HG02623 (cell line): ENCODE results near the gene SCFD2.
"Not testable (repeated sequence)": the region's sequence is repeated elsewhere in the genome, so short reads cannot be mapped to it uniquely, and the experiment has no call there.

Experiments used
- ATAC-seq: cut with Tn5 transposase; IDR thresholded peaks from one replicate; pipeline ENCODE4 v1.9.1; 2021; ENCODE audit warnings: moderate library complexity; ENCODE audit not compliant: unreplicated experiment

Gene SCFD2

GRCh38 chr4:53194727-53195126 is 171.1 kb downstream of the SCFD2 start:
- no peak for ATAC-seq

DNA sequence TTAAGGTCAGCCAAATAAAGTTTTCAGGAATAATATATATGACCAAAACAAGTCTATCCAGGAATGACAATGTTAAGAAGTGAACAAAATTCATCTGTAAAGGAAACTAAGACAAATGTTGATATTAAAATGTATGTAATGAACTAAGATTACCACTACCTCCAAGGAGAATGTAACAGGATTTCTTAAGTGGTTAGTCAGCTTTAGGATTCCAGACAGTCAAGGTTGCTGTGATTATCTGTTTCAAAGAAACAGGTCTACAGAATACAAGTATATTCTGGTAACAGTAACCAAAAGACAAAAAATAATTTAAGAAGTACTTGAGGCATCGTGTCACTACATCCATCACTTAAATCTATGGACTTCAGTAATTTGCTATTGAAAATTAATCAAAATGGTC is 172.8 kb downstream of the SCFD2 start:
- no peak for ATAC-seq

DNA sequence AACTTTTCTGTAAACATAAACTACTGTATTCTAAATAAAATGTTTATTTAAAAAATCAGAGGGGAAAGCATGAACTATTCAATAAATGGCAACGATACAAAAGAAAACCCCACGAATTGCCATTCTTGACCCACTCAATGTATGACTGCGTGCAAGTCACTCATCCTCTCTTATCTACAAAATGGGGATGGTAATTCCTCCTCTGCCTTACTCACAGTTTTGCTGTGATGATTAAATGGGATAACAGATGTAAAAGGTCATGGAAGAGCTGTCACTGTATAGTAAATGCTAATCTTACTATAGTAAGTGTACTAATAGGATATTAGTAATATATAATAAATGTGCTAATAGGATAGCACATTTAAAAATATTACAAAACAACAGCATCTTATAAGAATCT is 173.4 kb downstream of the SCFD2 start:
- ATAC-seq, result no peak

DNA sequence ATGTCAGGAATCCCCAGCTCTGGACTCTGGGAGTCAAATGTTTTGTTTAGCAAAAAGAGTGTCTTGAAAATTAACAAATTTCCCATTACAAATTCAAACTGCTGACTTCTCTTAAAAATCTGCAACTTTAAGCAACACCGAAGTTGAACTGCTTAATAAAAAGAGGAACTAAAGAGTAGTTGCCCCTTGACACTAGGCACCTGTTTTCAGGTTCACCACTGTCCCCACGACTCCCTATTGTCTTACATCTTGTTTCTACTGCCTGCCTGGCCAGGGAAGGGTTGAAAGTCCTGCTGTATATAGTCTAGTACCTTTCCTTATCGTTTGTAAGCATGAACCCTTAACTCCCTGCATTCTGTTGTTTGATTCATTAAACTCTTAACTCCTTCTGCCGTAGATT is 173.9 kb downstream of the SCFD2 start:
- ATAC-seq, result no peak

DNA sequence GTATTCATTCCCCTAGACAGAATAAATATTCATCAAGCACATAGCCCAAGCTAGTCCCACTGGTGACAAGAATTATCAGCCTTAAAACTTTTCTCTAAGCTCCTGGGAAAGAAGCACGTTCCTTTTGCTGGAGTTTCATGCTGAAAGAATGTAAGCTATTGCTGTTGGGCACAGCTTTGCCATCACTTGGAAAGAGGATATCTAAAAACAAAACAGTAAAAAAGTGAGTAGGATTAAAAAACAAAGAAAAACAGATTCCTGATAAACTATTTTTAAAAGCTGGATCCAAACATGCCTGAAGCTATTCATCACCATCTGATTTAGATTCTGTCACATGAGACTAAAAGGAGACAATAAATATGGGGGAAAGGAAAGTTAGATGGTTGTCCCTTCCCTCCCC is 176.8 kb downstream of the SCFD2 start:
- ATAC-seq, result no peak

DNA sequence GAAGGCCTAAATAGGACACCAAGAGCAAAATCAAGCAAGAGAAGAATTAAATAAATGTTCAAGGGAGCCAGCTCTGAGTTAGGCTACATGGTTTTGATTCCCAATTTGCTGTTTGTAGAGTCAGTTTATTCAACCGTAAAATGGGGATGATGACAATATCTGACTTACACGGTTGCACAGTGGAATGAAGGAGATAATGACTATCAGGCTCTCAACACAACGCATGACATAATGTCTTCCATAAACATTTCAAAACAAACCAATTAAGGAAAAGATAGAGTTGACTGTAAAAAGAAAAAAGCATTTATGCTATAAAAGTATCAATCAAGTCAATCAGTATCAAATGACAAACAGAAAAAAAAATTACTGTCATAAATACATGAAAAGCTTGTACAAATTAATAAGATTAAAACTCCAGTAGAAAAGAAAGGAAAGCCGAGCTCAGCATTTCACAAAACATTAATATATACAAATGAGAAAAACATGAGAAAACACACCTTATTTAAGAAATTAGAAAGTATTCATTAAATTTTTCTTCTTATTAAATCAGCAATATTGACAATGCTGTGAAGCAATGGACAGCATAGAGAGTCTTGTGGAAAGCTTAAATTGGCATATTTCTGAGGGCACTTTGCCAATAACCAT is 179.0 kb downstream of the SCFD2 start:
- ATAC-seq, result no peak

DNA sequence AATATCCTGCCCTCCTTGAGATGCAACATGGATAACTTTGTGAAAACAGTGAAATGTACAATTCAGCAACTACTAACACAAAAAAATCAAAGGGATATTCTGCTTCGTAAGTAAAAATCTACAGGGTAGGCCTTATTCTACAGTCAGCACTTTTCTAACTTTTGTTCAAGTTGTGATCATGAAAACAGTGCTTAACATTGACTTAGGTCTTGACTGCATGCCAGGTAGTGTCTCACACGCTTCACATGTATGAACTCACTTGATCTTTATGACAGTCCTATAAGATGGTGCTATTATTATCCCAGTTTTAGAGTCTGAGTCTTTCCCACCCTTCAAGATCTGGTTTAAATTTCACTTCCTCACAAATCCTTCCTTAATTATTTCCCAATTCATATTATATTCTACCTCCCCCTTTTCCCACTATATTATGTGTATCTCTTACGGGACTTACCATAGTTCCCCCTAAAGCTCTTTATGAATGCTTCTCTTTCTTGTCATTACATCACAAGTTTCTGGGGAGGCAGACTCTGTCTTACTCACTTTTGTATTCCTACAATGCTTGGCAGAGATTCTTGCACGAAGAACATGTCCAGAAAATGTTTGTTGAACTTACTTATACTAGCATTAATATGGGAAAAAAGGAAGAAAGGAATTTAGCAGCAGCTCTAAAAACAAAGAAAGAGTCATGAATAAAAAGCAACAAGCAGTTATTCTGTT is 179.8 kb downstream of the SCFD2 start:
- ATAC-seq, result no peak

- ATAC-seq, result no peak
Measured at GRCh38 chr4:53183754-53184153, 182.1 kb downstream of the SCFD2 start.

GRCh38 chr4:53177751-53178150 is 188.1 kb downstream of the SCFD2 start:
- not testable (repeated sequence) for ATAC-seq

DNA sequence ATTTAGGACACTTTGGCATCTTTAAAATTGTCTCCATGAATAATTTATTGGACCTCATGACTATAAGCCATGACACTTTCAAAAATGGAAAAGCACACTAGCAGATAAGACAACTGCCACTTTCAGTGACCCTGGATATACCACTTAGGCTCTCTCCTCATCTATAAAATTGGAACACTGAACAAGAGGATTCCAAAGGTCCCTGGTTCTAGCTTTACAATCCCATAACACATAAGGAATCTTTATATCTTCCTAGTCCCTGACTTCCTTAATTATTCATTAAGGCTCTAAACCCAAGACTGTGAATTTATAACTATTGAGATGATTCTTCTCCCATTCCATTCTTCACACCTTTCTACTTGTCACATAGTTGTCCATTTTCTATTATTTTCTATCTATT is 190.2 kb downstream of the SCFD2 start:
- ATAC-seq, result no peak

- no peak for ATAC-seq
Measured at GRCh38 chr4:53174823-53175222, 191.0 kb downstream of the SCFD2 start.

- no peak for ATAC-seq
Measured at GRCh38 chr4:53173576-53173975, 192.3 kb downstream of the SCFD2 start.

GRCh38 chr4:53171797-53172196 is 194.1 kb downstream of the SCFD2 start:
- ATAC-seq, result no peak

DNA sequence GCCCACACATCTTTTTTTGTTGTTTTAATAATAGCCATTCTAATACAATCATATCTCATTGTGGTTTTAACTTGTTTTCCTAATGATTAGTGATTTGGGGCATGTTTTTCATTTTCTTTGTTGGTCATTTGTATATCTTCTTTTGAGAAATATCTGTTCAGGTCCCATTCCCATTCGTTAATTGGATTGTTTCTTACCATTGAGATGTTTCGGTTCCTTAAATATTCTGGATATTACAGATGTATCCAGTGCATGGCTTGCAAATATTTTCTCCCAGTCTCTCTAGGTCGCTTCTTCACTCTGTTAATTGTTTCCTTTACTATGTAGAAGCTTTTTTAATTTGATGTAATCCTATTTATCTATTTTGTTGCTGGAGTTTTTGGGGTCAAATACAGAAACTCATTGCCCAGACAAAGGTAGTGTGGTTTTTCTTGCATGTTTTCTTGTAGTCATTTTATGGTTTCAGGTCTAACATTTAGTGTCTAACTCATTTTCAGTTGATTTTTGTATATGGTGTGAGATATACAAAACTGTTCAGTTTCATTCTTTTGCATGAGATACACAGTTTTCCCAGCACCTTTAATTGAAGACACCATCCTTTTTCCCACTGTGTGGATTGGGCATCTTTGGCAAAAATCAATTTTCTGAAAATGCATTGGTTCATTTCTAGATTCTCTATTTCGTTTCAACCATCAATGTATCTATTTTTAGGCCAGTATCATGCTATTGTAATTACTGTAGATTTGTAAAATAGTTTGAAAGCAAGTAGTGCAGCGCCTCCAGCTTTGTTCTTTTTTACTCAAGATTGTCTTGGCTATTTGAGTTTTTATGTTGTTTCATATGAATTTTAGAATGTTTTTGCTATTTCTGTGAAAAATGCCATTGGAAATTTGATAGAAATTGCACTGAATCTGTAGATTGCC is 195.9 kb downstream of the SCFD2 start:
- ATAC-seq, result no peak

- no peak for ATAC-seq
Measured at GRCh38 chr4:53168228-53168627, 197.6 kb downstream of the SCFD2 start.

- ATAC-seq, result no peak
Measured at GRCh38 chr4:53162969-53163368, 202.9 kb downstream of the SCFD2 start.

GRCh38 chr4:53161787-53162433 is 204.0 kb downstream of the SCFD2 start:
- ATAC-seq, result no peak

DNA sequence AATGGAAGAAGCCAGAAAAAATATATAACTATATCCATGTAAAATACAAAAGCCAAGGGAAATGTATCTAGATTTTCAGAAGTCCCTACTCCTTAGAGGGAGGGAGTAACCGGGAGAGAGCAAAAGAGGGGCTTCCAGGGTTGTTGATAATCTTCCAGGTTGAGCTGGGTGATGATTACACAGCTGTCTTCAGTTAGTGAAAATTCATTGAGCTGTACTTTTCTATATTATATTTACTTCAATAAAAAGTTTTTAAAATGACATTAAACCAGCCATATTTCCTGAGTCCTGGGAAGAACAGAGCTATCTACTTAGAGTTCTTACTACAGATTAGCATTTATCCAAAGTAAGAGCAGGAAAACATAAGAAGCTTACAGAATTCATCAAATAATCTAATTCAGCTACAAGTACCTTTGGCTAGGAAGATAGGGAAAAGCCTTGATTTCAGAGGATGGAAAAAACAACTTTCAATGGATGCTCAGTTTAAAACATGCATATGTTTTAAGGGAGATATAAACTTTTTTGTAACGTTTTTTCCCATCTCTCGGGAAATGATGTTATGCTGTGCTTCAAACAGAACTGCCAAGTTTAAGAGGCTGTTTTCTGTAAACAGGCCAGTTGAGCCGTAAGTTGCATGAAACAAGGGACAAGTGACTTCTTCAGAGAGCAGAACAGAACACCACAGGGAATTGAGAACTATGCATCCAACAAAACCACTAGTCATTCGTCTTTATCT is 204.6 kb downstream of the SCFD2 start:
- ATAC-seq, result no peak

GRCh38 chr4:53156896-53157295 is 209.0 kb downstream of the SCFD2 start:
- no peak for ATAC-seq

DNA sequence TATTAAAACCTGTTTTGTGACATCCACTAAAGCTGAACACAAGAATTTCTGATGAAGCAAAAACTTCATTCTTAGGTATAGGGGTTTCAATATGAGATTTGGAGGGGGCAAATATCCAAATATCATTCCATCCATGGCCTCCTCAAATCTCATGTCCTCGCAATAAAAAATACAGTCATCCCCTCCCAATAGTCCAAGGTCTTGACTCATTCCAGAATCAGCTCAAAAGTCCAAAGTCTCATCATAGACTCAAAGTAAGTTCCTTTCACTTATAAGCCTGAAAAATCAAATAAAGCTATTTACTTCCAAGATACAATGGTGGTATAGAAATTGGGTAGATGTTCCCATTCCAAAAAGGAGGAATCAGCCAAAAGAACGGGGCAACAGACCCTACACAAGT is 213.4 kb downstream of the SCFD2 start:
- ATAC-seq, result no peak

GRCh38 chr4:53151489-53151788 is 214.4 kb downstream of the SCFD2 start:
- no peak for ATAC-seq
